ENCODE data around the gene RPS27L.
"Not testable (repeated sequence)": the region's sequence is repeated elsewhere in the genome, so short reads cannot be mapped to it uniquely, and the experiment has no call there.

Gene RPS27L

GRCh38 chr15:63135281-63135680 lies 22.0 kb downstream of the RPS27L start:
- DNase-seq, result no peak

- DNase-seq, result no peak
These were observed 22.9 kb downstream of the RPS27L start for GRCh38 chr15:63134245-63134985.

- DNase-seq, result no peak
These were observed 23.5 kb downstream of the RPS27L start for GRCh38 chr15:63133786-63134185.

- no peak for DNase-seq
These were observed 30.6 kb downstream of the RPS27L start for GRCh38 chr15:63126726-63127125.

- no peak for DNase-seq
These were observed 32.8 kb downstream of the RPS27L start for GRCh38 chr15:63124506-63124905.

GRCh38 chr15:63122002-63122875 lies 35.0 kb downstream of the RPS27L start:
- peak; percentile 58 for DNase-seq

- DNase-seq, result peak; percentile 72
These were observed 35.8 kb downstream of the RPS27L start, which contains the start of gene LACTB for GRCh38 chr15:63121382-63122001. Gene LACTB, plus strand, starts transcription at chr15:63121861. Its CDS starts 11 bp downstream, at chr15:63121872.

GRCh38 chr15:63118854-63119253 lies 38.4 kb downstream of the RPS27L start:
- no peak for DNase-seq

GRCh38 chr15:63114465-63114864 lies 42.8 kb downstream of the RPS27L start:
- no peak for DNase-seq

GRCh38 chr15:63112871-63113270 lies 44.4 kb downstream of the RPS27L start:
- no peak for DNase-seq

- DNase-seq, result no peak
These were observed 45.8 kb downstream of the RPS27L start for GRCh38 chr15:63111481-63111880.

GRCh38 chr15:63110428-63111026 lies 46.8 kb downstream of the RPS27L start:
- DNase-seq, result peak; percentile 45

- no peak for DNase-seq
These were observed 47.4 kb downstream of the RPS27L start for GRCh38 chr15:63109920-63110319.

- no peak for DNase-seq
These were observed 47.8 kb downstream of the RPS27L start for GRCh38 chr15:63109498-63109897.

GRCh38 chr15:63107895-63108546 lies 49.3 kb downstream of the RPS27L start:
- peak; percentile 91 for DNase-seq

- DNase-seq, result peak; percentile 28
These were observed 51.9 kb downstream of the RPS27L start for GRCh38 chr15:63105354-63105753.

- no peak for DNase-seq
These were observed 52.5 kb downstream of the RPS27L start for GRCh38 chr15:63104727-63105126.

- DNase-seq, result no peak
These were observed 53.9 kb downstream of the RPS27L start for GRCh38 chr15:63103416-63103815.

GRCh38 chr15:63099581-63099980 lies 57.7 kb downstream of the RPS27L start:
- DNase-seq, result not testable (repeated sequence)

GRCh38 chr15:63098901-63099300 lies 58.4 kb downstream of the RPS27L start:
- DNase-seq, result not testable (repeated sequence)
